Progenitor cell of endocrine pancreas (in vitro differentiated cells): ENCODE data around the gene GRIN2A. TPM values are rescaled to one million over a fixed set of nuclear protein-coding genes. Genes with fewer than 3 reads are reported as not detected.

ENCODE experiments used
- DNase-seq: peaks from one replicate; pipeline ENCODE4 v3.0.0; 2021; ENCODE audit warnings: low spot score; ENCODE audit not compliant: unreplicated experiment
- H3K27ac Mint-ChIP-seq: 2 replicates; pipeline ENCODE4 v1.8.0; 2021; ENCODE audit warnings: mild to moderate bottlenecking, moderate library complexity, mixed read lengths
- H3K27me3 Mint-ChIP-seq: 2 replicates; pipeline ENCODE4 v1.8.0; 2021; ENCODE audit warnings: mixed read lengths
- H3K36me3 Mint-ChIP-seq: 2 replicates; pipeline ENCODE4 v1.8.0; 2022; ENCODE audit warnings: mixed read lengths; ENCODE audit not compliant: insufficient read depth
- H3K4me1 Mint-ChIP-seq: 2 replicates; pipeline ENCODE4 v1.8.0; 2021; ENCODE audit warnings: low read depth, mixed read lengths
- H3K4me3 Mint-ChIP-seq: 2 replicates; pipeline ENCODE4 v1.8.0; 2021; ENCODE audit warnings: low read depth, mild to moderate bottlenecking, moderate library complexity, mixed read lengths
- H3K9me3 Mint-ChIP-seq: 2 replicates; pipeline ENCODE4 v1.8.0; 2021; ENCODE audit warnings: low read depth, mixed read lengths
- CTCF ChIP-seq: fragments of 200-600 bp; sonication (generic); IDR thresholded peaks from one replicate; pipeline ENCODE4 v1.5.0; 2021; ENCODE audit warnings: antibody characterized with exemption, mild to moderate bottlenecking; ENCODE audit not compliant: unreplicated experiment
- total RNA-seq: library from RNA; stranded (reverse); gene quantifications from 2 replicates; pipeline ENCODE4 v1.2.1, GENCODE V29; 2021

GRIN2A gene
- total RNA-seq, 1 donor from 2014 or later: 1.7 TPM

DNA sequence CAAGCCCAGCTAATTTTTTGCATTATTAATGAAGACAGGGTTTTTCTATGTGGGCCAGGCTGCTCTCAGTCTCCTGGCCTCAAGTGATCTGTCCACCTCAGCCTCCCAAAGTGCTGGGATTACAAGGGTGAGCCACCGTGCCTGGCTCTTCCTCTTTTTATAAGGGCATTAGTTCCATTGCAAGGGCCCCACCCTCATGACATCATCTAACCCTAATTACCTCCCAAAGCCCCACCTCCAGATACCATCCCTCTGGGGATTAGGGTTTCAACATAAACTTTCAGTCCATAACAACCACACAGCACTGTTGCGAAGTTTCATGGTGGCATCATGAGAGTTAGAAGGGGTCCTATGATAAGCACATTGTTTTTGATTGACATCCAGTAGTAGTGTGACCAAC lies 277.7 kb downstream of the GRIN2A start:
- Mint-ChIP-seq H3K9me3 (peaks cover 7% of the 10 kb centered on the region), H3K27me3 (peaks cover 3% of the 10 kb centered on the region), H3K36me3 (no peaks in the 10 kb centered on the region), H3K4me1 (peaks cover 2% of the 10 kb centered on the region), H3K4me3 (no peak overlapping the region), H3K27ac (no peak overlapping the region)
- no peak for TF ChIP-seq CTCF
- no peak for DNase-seq

DNA sequence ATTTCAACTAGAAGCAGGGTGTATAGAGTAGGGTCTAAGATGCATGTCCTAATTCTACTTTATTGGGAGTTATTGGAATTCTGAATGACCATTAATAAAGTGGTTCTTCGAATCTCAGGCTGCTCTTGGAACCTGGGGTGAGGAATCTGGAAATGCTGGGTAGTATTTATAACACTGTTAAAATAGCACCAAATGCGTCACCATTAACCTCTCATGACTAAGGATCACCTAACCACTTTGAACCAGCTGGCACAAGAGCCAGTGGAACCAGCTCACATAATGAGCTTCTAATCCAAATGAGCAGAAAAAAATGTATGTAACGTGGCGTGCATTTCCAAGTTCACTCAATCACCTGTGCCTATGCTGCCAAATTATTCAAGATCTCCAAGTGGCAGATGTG lies 281.7 kb downstream of the GRIN2A start:
- Mint-ChIP-seq H3K36me3 (no peaks in the 10 kb centered on the region), H3K4me3 (no peak overlapping the region), H3K27me3 (peaks cover 3% of the 10 kb centered on the region), H3K4me1 (no peaks in the 10 kb centered on the region), H3K27ac (no peak overlapping the region), H3K9me3 (no peaks in the 10 kb centered on the region)
- no peak for DNase-seq
- no peak for TF ChIP-seq CTCF

DNA sequence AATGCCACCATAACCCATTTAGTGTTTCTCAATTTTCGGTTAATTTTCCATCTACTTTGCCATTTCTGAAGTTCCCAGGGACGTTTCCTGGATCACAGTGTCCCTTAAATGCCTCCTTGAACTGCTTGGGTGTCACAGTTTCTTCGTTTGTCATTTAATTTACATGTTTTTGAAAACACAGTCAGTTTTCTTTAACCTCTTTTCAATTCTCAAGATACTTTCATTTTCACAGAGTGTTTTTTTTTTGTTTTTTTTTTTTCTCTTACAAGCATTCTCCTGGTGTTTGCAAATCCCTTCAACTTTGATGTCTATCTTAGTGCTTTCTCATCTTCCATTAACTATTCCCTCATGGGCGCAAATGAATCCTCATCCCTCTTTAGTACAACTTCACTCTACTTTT lies 283.7 kb downstream of the GRIN2A start:
- no peaks in the 10 kb centered on the region for H3K36me3 Mint-ChIP-seq
- no peak overlapping the region for H3K27ac Mint-ChIP-seq
- no peak for TF ChIP-seq CTCF
- peaks cover 11% of the 10 kb centered on the region for H3K27me3 Mint-ChIP-seq
- H3K4me1 Mint-ChIP-seq: no peaks in the 10 kb centered on the region
- H3K4me3 Mint-ChIP-seq: no peak overlapping the region
- no peaks in the 10 kb centered on the region for H3K9me3 Mint-ChIP-seq
- DNase-seq: no peak

DNA sequence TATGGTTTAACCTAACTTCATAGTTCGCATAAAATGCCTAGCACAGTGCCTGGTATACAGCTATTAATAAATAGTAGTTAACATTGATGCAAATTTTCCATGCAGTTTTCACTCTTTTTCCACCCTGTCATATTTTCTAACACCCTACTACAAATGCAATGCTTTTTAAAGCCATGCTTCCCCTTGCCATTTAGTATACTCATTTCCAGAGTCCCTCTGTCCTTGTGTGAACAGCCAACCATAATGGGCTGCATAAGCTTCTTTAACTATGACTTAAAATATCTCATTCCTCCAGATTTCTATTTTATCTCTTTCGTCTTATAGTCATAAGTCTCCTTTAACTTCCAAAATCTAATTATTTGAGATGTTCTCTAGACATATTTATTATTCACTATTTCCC lies 284.1 kb downstream of the GRIN2A start:
- no peaks in the 10 kb centered on the region for H3K9me3 Mint-ChIP-seq
- no peak overlapping the region for H3K27ac Mint-ChIP-seq
- H3K4me3 Mint-ChIP-seq: no peak overlapping the region
- no peak for DNase-seq
- H3K4me1 Mint-ChIP-seq: no peaks in the 10 kb centered on the region
- peaks cover 11% of the 10 kb centered on the region for H3K27me3 Mint-ChIP-seq
- H3K36me3 Mint-ChIP-seq: no peaks in the 10 kb centered on the region
- no peak for TF ChIP-seq CTCF

DNA sequence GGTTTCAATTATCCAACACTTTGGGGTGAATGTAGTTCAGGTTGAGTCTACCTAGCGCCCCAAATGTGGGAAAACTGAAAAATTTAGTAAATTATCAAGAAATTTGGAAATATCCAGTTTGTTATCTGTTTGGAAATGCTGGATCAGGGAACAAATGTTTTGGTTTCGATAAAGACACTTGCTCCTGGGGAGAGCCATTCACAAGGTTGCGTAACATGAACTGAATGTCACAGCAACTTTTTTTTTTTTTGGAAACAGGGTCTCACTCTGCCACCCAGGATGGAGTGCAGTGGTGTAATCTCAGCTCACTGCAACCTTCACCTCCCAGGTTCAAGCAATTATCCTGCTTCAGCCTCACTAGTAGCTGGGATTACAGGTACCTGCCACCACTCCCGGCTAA lies 286.4 kb downstream of the GRIN2A start:
- H3K36me3 Mint-ChIP-seq: no peaks in the 10 kb centered on the region
- no peak overlapping the region for H3K27ac Mint-ChIP-seq
- H3K9me3 Mint-ChIP-seq: no peaks in the 10 kb centered on the region
- peaks cover 18% of the 10 kb centered on the region for H3K27me3 Mint-ChIP-seq
- no peak for DNase-seq
- no peaks in the 10 kb centered on the region for H3K4me1 Mint-ChIP-seq
- TF ChIP-seq CTCF: no peak
- no peak overlapping the region for H3K4me3 Mint-ChIP-seq
